NCI-H1092 (cell line): ENCODE results near the gene HOXB7.

Experiments used
- DNase-seq: peaks from one replicate; lab custom pipeline; 2025; lab: John Stamatoyannopoulos, UW

Gene HOXB7

GRCh38 chr17:48623583-48623982, 12.8 kb upstream of the HOXB7 start:
- no peak for DNase-seq

- DNase-seq: no peak
Observed at GRCh38 chr17:48622857-48623256, 12.0 kb upstream of the HOXB7 start.

- DNase-seq: no peak
Observed at GRCh38 chr17:48621410-48622392, 10.9 kb upstream of the HOXB7 start.

DNA sequence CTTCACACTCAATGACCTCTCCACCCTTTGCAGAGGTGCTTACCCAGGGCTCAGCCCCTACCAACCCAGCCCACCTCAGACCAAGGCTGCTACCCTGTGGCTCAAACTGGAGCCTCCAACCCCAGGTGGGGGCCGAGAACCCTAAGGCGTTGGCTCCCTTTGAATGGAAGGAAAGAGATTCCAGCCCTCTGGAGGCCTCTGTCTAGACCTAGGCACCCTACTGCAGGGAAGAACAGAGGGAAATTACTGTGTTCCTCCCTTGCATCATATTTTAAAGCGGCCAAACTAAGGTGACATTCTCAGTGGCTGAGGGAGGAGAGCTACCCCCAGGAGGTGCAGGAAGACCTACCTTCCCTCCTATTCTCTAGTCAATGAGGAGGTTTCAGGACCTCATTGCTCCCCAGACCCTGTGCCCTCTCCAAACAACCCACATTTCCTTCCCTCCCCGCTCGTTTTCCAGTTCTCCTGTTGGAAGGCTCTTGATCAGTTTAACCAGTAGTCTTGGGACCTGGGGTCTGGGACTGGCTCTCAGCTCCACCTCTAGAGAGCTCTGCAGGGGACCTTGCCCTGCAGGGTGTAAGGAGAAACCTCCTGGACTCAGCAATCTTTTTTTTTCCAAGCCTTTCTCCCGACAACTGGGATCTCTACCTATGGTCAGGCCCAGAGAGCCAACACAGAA, 9.8 kb upstream of the HOXB7 start:
- DNase-seq: no peak

GRCh38 chr17:48619826-48620449, 9.1 kb upstream of the HOXB7 start:
- DNase-seq: no peak

DNA sequence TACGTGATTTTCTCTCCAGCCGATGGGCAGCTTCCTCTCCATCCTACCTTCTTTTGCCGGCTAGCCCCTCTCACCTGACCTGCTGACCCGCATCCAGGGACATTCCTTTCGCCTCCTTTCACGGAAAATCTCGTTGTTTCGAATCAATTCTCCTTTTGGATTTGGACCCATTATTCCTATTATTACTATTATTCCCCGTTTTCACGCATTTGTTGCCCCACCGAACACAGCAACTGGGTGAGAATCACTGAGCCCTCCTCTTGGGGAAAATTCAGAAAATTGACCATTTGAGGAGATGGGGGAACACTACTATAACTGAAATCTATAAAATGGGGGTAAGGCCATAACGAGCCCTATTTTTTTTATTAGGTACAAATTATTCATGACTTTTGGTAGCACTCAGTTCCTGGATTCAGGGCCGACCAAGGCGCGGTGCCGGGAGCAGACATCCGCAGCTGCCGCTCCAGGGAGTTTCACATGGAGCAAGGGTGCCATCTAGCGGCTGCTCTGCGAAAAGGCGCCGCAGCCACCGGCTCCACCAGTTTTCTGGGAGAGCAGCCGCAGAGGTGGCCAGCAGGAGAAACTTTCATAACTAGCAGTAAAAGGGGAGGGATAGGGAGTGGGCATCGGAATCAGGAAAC, 7.6 kb upstream of the HOXB7 start:
- peak; percentile 53 for DNase-seq

DNA sequence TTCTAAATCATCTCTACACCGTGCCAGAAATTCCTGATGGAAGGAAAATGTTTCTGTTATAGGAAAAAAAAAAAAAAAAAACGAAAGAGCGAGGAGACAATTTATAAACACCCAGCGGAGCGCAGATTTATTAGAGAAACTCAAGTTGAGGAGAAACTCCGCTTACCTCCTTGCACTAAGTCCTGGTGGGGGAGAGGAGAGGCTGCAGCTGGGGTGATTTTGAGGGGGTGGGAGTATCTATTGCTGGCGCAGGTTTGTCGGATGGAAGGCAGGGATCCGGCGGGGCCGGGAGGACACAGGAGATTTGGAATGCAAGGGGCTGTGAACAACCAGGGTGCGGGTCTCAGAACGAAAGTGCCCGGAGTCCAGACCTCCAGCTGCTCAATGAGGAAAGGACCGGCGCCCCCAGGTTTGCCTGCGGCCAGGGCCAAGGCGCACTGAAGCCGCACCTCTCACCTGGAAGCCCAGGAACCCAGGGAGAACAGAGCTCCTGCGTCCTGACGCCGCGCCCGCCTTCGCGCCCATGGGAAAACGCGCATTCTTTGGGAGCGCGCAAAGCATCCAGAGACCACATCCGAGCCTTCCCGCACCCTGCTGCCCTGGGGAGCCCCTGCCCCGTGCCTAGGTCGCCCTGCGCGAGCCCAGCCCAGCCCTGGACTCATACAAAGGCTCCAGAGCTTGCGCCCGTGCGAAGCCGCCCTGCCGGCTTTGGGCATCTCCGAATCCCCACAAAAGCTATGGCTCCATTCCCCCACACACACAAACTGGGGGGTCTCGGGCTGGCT, 6.8 kb upstream of the HOXB7 start:
- no peak for DNase-seq

GRCh38 chr17:48616717-48617470, 6.1 kb upstream of the HOXB7 start:
- no peak for DNase-seq

DNA sequence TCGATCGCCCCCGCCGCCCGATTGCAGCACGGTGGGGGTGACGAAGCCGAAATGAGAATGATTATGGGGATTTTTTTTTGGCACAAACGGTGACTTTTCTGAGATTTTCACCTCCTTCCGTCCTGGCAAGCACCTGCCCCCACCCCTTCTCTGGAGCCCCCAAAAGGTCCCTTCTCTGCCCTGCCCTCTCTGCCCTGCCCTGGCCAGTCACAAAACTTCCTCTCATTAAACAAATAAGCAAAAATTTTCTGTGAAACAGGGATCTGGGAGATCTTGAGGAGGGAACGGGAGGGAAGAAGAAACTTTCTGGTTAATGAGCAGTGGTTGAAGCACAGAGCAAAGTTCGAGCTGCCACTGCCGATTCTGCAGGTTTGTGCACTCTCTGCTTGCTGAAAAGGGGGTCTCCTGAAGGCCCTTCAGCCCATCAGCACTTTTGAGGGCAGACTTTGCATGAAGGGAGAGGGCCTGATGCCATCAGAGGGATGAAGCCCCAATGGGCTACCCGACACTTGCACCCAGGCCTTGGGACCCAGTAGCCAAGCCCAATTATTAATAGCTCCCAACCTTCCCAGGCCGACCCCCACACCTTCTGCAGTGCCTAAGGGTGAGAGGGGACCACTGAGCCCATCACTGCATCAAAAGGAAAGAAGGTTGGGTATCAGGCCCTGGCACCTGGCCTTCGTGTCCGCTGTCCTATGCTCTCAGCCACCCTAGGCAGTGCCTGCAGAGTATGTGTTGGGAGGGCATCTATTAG, 5.3 kb upstream of the HOXB7 start:
- DNase-seq: no peak

- DNase-seq: peak; percentile 86
Observed at GRCh38 chr17:48615047-48615962, 4.5 kb upstream of the HOXB7 start, which contains the start of gene HOXB8. HOXB8 (minus strand) TSS chr17:48615292; CDS start chr17:48614704, 588 bp downstream.

DNA sequence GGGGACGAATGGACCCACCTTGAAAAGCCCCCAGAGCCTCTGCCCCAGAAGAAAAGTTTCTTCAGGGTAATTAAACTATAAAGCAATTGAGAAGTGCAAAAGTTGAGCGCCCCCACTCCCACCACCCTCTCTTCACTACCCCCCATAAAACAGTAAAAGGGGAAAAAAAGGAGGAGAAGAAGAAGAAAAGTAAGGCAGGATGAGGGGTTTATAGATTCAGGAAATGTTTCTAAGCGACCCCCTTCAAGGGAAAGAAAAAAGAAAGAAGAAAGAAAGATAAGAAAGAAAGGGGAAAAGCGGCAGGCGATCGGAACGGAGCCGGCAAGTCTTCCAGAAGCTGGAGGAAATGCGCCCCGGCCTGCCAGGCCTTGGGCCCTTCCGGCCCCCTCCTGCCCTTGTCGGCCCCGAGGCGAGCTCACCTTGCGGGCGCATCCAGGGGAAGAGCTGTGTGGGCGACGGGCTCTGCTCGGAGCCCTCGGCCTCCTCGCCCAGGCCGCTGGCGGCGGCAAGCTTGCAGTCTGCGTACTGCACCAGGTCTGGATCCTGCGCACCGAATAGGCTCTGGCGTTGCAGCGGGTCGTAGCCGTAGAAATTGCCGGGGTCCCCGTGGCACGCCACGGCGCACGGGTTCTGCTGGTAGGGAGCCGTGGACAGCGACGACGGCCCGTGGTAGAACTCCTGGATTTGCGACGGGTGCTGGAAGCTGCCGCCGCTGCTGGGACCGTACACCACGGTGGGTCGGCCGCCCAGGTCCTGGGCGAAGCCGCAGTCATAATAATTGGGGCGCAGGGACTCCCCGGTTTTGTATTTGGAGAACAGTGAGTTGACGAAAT, 3.3 kb upstream of the HOXB7 start:
- no peak for DNase-seq

GRCh38 chr17:48612854-48613691, 2.3 kb upstream of the HOXB7 start:
- DNase-seq: no peak

GRCh38 chr17:48612456-48612853, 1.6 kb upstream of the HOXB7 start:
- DNase-seq: peak; percentile 62

DNA sequence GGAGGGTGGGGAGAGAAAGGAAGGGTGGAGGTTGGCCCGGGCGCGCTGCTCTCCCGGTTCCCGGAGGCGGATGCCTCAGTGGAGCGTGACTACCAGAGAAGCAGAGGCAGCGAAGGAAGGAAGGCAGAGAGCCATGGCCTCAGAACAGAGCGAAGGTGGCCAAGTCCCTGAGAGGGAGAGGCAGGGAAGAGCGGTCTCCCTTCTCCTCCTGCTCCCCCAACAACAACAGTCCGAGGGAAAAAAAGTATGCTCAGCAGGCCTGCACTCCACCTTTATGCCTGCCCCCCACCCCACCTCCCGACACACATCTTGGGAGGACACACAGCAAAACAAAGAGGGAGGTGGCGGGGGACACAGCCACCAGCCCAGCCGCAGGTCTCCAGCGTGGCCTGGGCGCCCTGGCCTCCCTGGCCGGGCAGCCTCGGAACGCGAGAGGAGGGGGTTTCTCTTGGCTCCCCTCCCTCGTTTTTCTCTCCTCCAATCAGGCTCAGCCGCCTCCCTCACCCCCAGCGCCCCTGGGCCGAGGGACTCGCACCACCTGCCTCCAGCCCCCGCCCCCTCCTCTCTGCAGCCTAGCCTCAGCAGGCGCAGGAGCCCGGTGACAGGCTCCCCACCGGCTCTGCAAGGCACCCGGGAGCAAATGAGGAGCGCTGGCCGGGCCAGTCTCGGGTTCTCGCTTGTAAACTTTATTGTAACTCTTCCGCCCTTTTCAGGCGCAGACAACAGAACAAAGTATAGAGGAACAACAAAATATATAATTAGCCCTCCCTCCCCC, 1.1 kb upstream of the HOXB7 start:
- DNase-seq: peak; percentile 92

DNA sequence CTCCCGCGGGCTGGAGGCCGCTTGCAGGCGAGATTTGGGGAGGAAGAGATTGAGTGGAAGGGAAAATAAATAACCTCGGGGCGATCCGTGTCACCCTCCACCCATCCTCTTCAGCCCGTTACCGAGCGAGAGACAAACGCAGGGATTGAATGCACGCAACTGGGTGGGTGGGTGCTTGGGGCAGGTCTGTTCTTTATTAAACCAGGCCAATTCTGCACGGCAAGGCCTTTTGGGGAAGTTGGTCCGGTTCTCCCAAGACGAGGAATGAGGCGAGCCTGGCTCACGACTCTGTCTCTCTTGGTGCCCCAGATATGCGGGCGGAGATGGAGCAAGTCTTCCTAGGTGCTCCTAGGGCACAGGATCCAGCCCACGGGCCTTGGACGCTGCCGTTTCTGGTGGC, 396 bp upstream of the HOXB7 start:
- DNase-seq: no peak

DNA sequence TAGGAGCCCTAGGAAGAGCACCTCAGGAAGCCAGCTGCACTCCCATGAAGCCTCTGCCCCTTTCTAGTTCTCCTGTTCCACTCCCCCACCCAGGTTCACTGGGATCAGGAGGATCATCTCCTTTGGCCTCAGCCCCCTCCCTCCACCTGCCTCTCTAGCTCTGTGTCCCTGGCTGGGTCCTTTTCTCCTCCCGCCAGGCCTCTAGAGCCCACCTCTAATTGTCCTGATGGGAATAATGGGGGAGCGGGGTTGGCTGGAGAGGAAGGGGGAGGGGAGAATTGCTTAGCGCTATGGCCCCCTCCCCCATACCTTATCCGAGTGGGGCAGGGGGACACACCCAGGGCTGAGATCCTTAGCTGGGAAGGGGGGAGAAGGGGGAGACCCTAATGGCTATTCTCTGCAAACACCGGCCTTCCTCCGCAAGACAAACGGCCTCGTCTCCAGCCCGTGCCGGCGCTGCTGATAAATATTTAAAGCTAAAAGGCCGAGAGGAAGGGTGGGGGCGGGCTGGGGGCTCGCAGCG, 997 bp downstream of the HOXB7 start:
- peak; percentile 63 for DNase-seq
